ENCODE results near the gene HOXA4. TPM values are rescaled to one million over a fixed set of nuclear protein-coding genes. Genes with fewer than 3 reads are reported as not detected.

HOXA4 gene
- total and polyA plus RNA-seq, 7 experiments from 2014 or later: 0.41 TPM; not detected in 6

GRCh38 chr7:27151931-27152815 is 21.6 kb upstream of the HOXA4 start, which contains the start of gene HOXA3:
Gene HOXA3, minus strand, starts transcription at chr7:27152583. Its CDS starts 41,943 bp downstream, at chr7:27110640.
- Mint-ChIP-seq H3K27ac (peak within 1 kb of the TSS in 3 of 9 donors; percentile 2 to 79 (median 69)), H3K36me3 (peaks cover 0 to 3% (median 0%) of the 10 kb centered on the region in 5 donors), H3K9me3 (peaks cover 0 to 5% (median 0%) of the 10 kb centered on the region in 11 donors), H3K4me3 (peak within 1 kb of the TSS; percentile 47 to 80 (median 77)), H3K4me1 (peaks cover 21 to 67% (median 49%) of the 10 kb centered on the region in 7 donors), H3K27me3 (peaks cover 70 to 93% (median 86%) of the 10 kb centered on the region in 5 donors)
- Histone ChIP-seq H3K36me3 (ENCODE audit: control insufficient read depth in 2 of 3, insufficient read depth in 3 of 3, low read length in 3 of 3) (no peaks in the 10 kb centered on the region), H3K4me3 (ENCODE audit: low read length) (no peak within 1 kb of the TSS), H3K27me3 (ENCODE audit: control insufficient read depth in 2 of 2, insufficient read depth in 2 of 2, low read length in 2 of 2) (peaks cover 59 to 71% of the 10 kb centered on the region in 2 donors), H3K27ac (ENCODE audit: low read depth, low read length) (no peak within 1 kb of the TSS), H3K4me1 (ENCODE audit: control insufficient read depth in 2 of 2, insufficient read depth in 2 of 2, low read length in 2 of 2) (peaks cover 39 to 52% of the 10 kb centered on the region in 2 donors), H3K9me3 (ENCODE audit: control insufficient read depth in 2 of 3, low read length in 3 of 3) (no peaks in the 10 kb centered on the region)
- intact Hi-C loops (cut with micrococcal nuclease): loop anchor here (2.0 to 5.0 kb wide), 2 partner anchors 35 to 53 kb away; partner anchors contain the start of gene HOXA11 (in 2 of the 2)
- ChIA-PET CTCF (interaction anchor here (1.3 to 4.2 kb wide), 2 partner anchors 10 to 11 kb away, joined by 4 to 42 read pairs; no protein-coding TSS in a partner anchor), POLR2A (no interaction called here)
- ATAC-seq (no peak), DNase-seq (peak in 1 of 9 donors; percentile 21)

GRCh38 chr7:27151341-27151930 is 20.9 kb upstream of the HOXA4 start:
- ATAC-seq (no peak), DNase-seq (peak in 2 of 9 donors; percentile 9 to 13)
- intact Hi-C loops (cut with micrococcal nuclease): loop anchor here (2.0 to 5.0 kb wide), 2 partner anchors 36 to 53 kb away; partner anchors contain the start of gene HOXA11 (in 2 of the 2)
- H3K36me3 Mint-ChIP-seq: peaks cover 0 to 3% (median 0%) of the 10 kb centered on the region in 5 donors
- H3K4me1 Mint-ChIP-seq: peaks cover 18 to 70% (median 49%) of the 10 kb centered on the region in 7 donors
- peaks cover 38 to 51% of the 10 kb centered on the region in 2 donors for H3K4me1 ChIP-seq (ENCODE audit: control insufficient read depth in 2 of 2, insufficient read depth in 2 of 2, low read length in 2 of 2)
- H3K4me3 ChIP-seq (ENCODE audit: low read length): peak overlapping the region; percentile 75
- ChIA-PET CTCF (interaction anchor here (0.6 to 4.2 kb wide), 4 partner anchors 10 to 1017 kb away, joined by 3 to 42 read pairs (median 4); no protein-coding TSS in a partner anchor), POLR2A (no interaction called here)
- H3K27ac Mint-ChIP-seq: peak overlapping the region in 3 of 9 donors; percentile 2 to 79 (median 69)
- no peaks in the 10 kb centered on the region for H3K36me3 ChIP-seq (ENCODE audit: control insufficient read depth in 2 of 3, insufficient read depth in 3 of 3, low read length in 3 of 3)
- peaks cover 74 to 93% (median 90%) of the 10 kb centered on the region in 5 donors for H3K27me3 Mint-ChIP-seq
- H3K27ac ChIP-seq (ENCODE audit: low read depth, low read length): no peak overlapping the region
- H3K9me3 Mint-ChIP-seq: peaks cover 0 to 4% (median 0%) of the 10 kb centered on the region in 11 donors
- peak overlapping the region; percentile 47 to 80 (median 77) for H3K4me3 Mint-ChIP-seq
- H3K9me3 ChIP-seq (ENCODE audit: control insufficient read depth in 2 of 3, low read length in 3 of 3): no peaks in the 10 kb centered on the region
- H3K27me3 ChIP-seq (ENCODE audit: control insufficient read depth in 2 of 2, insufficient read depth in 2 of 2, low read length in 2 of 2): peaks cover 58 to 76% of the 10 kb centered on the region in 2 donors

DNA sequence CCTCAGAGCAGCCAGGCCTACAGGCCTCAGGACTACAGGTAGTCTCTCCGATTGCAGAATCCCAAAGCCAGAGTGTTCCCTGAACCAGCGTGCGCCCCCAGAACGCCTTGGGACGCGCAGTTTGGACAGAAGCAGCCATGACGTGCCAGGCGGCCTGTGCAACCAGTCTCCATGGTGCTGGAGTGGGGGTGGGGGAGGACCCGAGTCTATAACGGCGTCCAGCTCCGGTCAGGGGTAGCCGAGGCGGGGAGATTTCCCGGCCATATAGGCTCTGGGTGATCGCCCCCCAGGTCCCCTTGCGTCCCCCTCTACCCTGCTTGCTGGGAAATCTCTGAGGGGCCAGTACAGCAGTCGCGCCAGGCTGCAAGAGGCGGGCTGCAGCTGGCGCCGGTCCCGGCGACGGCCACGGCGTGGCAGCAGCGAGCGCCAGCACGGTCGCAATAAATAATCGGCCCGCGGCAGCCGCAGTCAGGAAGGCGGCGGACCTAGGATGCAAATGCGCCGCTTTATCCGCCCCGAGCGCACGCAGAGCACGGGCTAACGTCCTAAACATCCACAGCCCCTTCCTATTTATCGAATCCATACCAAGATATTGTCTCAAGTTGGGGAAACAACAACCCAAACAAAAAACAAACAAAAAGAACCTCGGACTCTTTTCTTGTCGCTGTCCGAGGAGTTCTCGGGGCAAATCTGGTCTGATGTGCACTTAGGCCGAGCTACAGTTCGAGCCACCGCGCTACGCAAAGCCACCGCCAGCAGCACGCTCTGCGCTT is 20.2 kb upstream of the HOXA4 start:
- Mint-ChIP-seq H3K4me3 (peak overlapping the region; percentile 47 to 80 (median 77)), H3K36me3 (peaks cover 0 to 3% (median 0%) of the 10 kb centered on the region in 5 donors), H3K9me3 (peaks cover 0 to 4% (median 0%) of the 10 kb centered on the region in 11 donors), H3K4me1 (peaks cover 18 to 65% (median 47%) of the 10 kb centered on the region in 7 donors), H3K27ac (peak overlapping the region in 2 of 9 donors; percentile 32 to 79), H3K27me3 (peaks cover 81 to 93% (median 90%) of the 10 kb centered on the region in 5 donors)
- peak; percentile 89 for ATAC-seq
- CTCF ChIA-PET: interaction anchor here (0.6 to 4.2 kb wide), 5 partner anchors 8 to 1018 kb away, joined by 3 to 42 read pairs (median 4); no protein-coding TSS in a partner anchor
- Histone ChIP-seq H3K4me1 (ENCODE audit: control insufficient read depth in 2 of 2, insufficient read depth in 2 of 2, low read length in 2 of 2) (peaks cover 34 to 44% of the 10 kb centered on the region in 2 donors), H3K27me3 (ENCODE audit: control insufficient read depth in 2 of 2, insufficient read depth in 2 of 2, low read length in 2 of 2) (peaks cover 52 to 73% of the 10 kb centered on the region in 2 donors), H3K4me3 (ENCODE audit: low read length) (peak overlapping the region; percentile 75), H3K27ac (ENCODE audit: low read depth, low read length) (no peak overlapping the region), H3K36me3 (ENCODE audit: control insufficient read depth in 2 of 3, insufficient read depth in 3 of 3, low read length in 3 of 3) (no peaks in the 10 kb centered on the region), H3K9me3 (ENCODE audit: control insufficient read depth in 2 of 3, low read length in 3 of 3) (no peaks in the 10 kb centered on the region)
- intact Hi-C loops (cut with micrococcal nuclease): loop anchor here (1.0 to 5.0 kb wide), 3 partner anchors 11 to 52 kb away; partner anchors contain the start of gene HOXA11 (in 2 of the 2)
- POLR2A ChIA-PET: no interaction called here
- peak in 8 of 9 donors; percentile 34 to 74 (median 62) for DNase-seq

GRCh38 chr7:27149842-27150567 is 19.4 kb upstream of the HOXA4 start:
- intact Hi-C loops (cut with micrococcal nuclease): loop anchor here (1.0 to 5.0 kb wide), 3 partner anchors 11 to 51 kb away; partner anchors contain the start of gene HOXA11 (in 2 of the 2)
- Mint-ChIP-seq H3K4me3 (peak overlapping the region; percentile 29 to 80 (median 77)), H3K36me3 (peaks cover 0 to 3% (median 0%) of the 10 kb centered on the region in 5 donors), H3K9me3 (peaks cover 0 to 3% (median 0%) of the 10 kb centered on the region in 11 donors), H3K27ac (peak overlapping the region in 1 of 9 donors; percentile 38), H3K27me3 (peaks cover 78 to 90% (median 85%) of the 10 kb centered on the region in 5 donors), H3K4me1 (peaks cover 16 to 58% (median 40%) of the 10 kb centered on the region in 7 donors)
- Histone ChIP-seq H3K36me3 (ENCODE audit: control insufficient read depth in 2 of 3, insufficient read depth in 3 of 3, low read length in 3 of 3) (no peaks in the 10 kb centered on the region), H3K27me3 (ENCODE audit: control insufficient read depth in 2 of 2, insufficient read depth in 2 of 2, low read length in 2 of 2) (peaks cover 44 to 66% of the 10 kb centered on the region in 2 donors), H3K4me1 (ENCODE audit: control insufficient read depth in 2 of 2, insufficient read depth in 2 of 2, low read length in 2 of 2) (peaks cover 26 to 37% of the 10 kb centered on the region in 2 donors), H3K9me3 (ENCODE audit: control insufficient read depth in 2 of 3, low read length in 3 of 3) (no peaks in the 10 kb centered on the region), H3K4me3 (ENCODE audit: low read length) (peak overlapping the region; percentile 75), H3K27ac (ENCODE audit: low read depth, low read length) (no peak overlapping the region)
- ATAC-seq (no peak), DNase-seq (no peak)
- CTCF ChIA-PET: interaction anchor here (0.6 to 4.2 kb wide), 9 partner anchors 9 to 463 kb away, joined by 3 to 42 read pairs (median 3); no protein-coding TSS in a partner anchor
- POLR2A ChIA-PET: interaction anchor here (0.7 kb wide), 1 partner anchor 56 kb away, joined by 3 read pairs; no protein-coding TSS in a partner anchor

All from naive thymus-derived CD4-positive, alpha-beta T cell (primary cell).